DMS153 treated with DMSO at 0.1 percent for 48 hours (cell line): ENCODE results near the gene PKHD1.

Experiments used
- DNase-seq: peaks from one replicate; lab custom pipeline; 2025; ENCODE audit not compliant: unreplicated experiment; lab: John Stamatoyannopoulos, UW

The PKHD1 gene

GRCh38 chr6:51719297-51719696 lies 368.1 kb downstream of the PKHD1 start:
- DNase-seq, result no peak

GRCh38 chr6:51718533-51718932 lies 368.9 kb downstream of the PKHD1 start:
- no peak for DNase-seq

GRCh38 chr6:51717477-51717876 lies 369.9 kb downstream of the PKHD1 start:
- DNase-seq, result no peak

- DNase-seq, result no peak
Observed at GRCh38 chr6:51711876-51712275, 375.5 kb downstream of the PKHD1 start.

- no peak for DNase-seq
Observed at GRCh38 chr6:51706086-51706485, 381.3 kb downstream of the PKHD1 start.

- DNase-seq, result no peak
Observed at GRCh38 chr6:51704932-51705540, 382.4 kb downstream of the PKHD1 start.

GRCh38 chr6:51702851-51703250 lies 384.6 kb downstream of the PKHD1 start:
- DNase-seq, result no peak

GRCh38 chr6:51684603-51685002 lies 402.8 kb downstream of the PKHD1 start:
- no peak for DNase-seq

- no peak for DNase-seq
Observed at GRCh38 chr6:51684038-51684437, 403.4 kb downstream of the PKHD1 start.

GRCh38 chr6:51678905-51679620 lies 408.4 kb downstream of the PKHD1 start:
- peak; percentile 55 for DNase-seq

- no peak for DNase-seq
Observed at GRCh38 chr6:51678274-51678673, 409.1 kb downstream of the PKHD1 start.

GRCh38 chr6:51675922-51676275 lies 411.5 kb downstream of the PKHD1 start:
- no peak for DNase-seq

- DNase-seq, result no peak
Observed at GRCh38 chr6:51675020-51675921, 412.1 kb downstream of the PKHD1 start.

GRCh38 chr6:51663525-51663924 lies 423.9 kb downstream of the PKHD1 start:
- DNase-seq, result no peak

GRCh38 chr6:51660767-51661166 lies 426.6 kb downstream of the PKHD1 start:
- no peak for DNase-seq

- no peak for DNase-seq
Observed at GRCh38 chr6:51657491-51657890, 429.9 kb downstream of the PKHD1 start.

GRCh38 chr6:51655517-51655916 lies 431.9 kb downstream of the PKHD1 start:
- no peak for DNase-seq

GRCh38 chr6:51654647-51655046 lies 432.8 kb downstream of the PKHD1 start:
- no peak for DNase-seq

- no peak for DNase-seq
Observed at GRCh38 chr6:51651132-51651817, 436.1 kb downstream of the PKHD1 start.

GRCh38 chr6:51648774-51649173 lies 438.6 kb downstream of the PKHD1 start:
- no peak for DNase-seq

GRCh38 chr6:51648236-51648635 lies 439.2 kb downstream of the PKHD1 start:
- DNase-seq, result no peak
